GM12892 (cell line): ENCODE data around the gene TNS3.

ENCODE experiments used
- DNase-seq: peaks from one replicate; pipeline ENCODE4 v3.0.0; 2011; ENCODE audit not compliant: insufficient read length
- FAIRE-seq: peaks from 2 replicates; lab custom pipeline; 2011; peaks lifted over from hg19 to GRCh38; lab: Jason Lieb, UNC
- POLR2A ChIP-seq: IDR thresholded peaks from 2 replicates; pipeline ENCODE4 v1.6.1; 2011; ENCODE audit warnings: low read depth, low read length, control low read depth
- POLR2AphosphoS5 ChIP-seq: IDR thresholded peaks from 2 replicates; pipeline ENCODE4 v1.6.1; 2011; ENCODE audit warnings: low read depth, low read length, control low read depth
- TAF1 ChIP-seq: IDR thresholded peaks from 2 replicates; pipeline ENCODE4 v1.6.1; 2011; ENCODE audit warnings: low read depth, mild to moderate bottlenecking, control low read depth, low read length, borderline replicate concordance

The TNS3 gene

DNA sequence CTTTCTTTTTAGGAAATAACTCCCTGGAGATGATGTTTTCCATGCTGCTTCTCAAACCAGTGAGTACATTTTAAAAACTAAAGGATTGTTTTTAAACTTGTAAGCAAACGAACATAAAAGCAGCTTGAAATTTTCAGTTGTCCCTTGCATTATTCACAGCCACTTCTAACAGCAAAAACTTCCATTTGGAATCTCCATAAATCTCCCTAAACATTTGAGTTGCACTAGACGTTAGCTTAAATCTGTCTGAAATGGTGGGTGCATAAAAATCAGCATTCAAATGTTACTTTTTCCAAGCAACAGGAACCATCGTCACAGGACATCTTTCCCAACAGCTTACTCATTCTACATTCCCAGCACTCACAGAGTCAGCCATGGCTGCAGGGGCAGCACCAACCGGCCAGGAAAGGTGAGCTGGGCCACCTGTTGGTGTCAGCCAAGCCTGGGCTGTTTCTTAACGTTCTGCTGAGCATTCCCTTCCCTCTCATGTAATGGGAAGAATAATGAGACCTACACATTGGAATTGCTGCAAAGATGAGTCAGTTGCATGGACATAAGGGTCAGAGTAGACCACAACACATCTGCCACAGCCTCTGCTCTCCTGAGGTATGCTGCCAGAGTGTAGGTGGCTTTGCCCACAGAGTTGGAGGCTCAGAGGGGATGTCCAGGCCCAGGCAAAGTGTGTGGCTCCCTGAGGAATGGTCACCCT is 163.2 kb downstream of the TNS3 start:
- no peak for FAIRE-seq
- no peak for DNase-seq
- no peak for TF ChIP-seq POLR2AphosphoS5
- TF ChIP-seq POLR2A, result no peak
- TF ChIP-seq TAF1, result no peak

DNA sequence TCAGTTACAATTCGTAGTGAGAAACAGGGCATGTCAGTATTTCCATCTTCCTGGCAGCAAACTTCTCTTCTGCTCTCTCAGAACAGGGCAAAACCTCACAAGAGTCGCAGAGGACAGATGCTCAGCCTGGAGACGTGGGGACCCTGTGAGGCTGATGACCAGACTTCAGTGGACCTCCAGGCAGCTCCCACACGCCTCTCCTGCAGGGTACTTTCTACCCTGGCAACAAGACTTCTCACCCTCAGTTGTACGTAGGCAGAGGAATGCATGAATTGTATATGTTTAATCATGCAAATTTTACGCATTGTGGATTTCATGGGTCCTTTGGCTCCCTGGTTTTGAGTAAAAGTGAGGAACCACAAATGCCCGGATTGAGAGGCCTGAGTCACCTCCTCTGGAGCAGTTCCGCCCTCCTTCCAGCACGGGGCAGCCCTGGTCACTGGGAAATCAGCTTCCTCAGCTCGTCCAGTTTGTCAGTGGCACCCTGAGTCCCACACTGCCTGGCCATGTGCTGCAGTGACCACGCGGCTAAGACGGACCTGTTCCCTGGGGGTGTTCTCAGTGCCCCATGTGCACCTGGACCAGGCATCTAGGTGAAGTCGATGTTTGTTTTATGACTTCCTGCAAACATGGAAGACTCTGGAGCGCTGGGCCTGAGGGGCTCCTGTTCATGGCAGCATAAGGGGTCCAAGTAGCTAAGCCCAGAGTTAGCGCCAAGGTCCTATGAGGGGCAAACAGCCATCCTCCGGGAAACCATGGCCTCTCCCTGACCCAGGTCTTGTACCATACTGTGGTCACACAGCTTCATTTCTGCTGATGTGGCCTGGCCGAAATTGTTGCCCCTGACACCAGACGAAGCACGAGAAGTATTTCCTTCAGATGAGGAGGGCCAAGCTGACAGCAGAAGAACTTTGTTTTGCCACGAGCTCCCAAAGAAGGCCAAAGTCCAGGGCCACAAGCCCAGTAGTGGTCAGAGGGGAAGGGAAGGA is 165.1 kb downstream of the TNS3 start:
- FAIRE-seq (no peak), DNase-seq (no peak)
- TF ChIP-seq POLR2A, result no peak
- no peak for TF ChIP-seq TAF1
- TF ChIP-seq POLR2AphosphoS5, result no peak

DNA sequence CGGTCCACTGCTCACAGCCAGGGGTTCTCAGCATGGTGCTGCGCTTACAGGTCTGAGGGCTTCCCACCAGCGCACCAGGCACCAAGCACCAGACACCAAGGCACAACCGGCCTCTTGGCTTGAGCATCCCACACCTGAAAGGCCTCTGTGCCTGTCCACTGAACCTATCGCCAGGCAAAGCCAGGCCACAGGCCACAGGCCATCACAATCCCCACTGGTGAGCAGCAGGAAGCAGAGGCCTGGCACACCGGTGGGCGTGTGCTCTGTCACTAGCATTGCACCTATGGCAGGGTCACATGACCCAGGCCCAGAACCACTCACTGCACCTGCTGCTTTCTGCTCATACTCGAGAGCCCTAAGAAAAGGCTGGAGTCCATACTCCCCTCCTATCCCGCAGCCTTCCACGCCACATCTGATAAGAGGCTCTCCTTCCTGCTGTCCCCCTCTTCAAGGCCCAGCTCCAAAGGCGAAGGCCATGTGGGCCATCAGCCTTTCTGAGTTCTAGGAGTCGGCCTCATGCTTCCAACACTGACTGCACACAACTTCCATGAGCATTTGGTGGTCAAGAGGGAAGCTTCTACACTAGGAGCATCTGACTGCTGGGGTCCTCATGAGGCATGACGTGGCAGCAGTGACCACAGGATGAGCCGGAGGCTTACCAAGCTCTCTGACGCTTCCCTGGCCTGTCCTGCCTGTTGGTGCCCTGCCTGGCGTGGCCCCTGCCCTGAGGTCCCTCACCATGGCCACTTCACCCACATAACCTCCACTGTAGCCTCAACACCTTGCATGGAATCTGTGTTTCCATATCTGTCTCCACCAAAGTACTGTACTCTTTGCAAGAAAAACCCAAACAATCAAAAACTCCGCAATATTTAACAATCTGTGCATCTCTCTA is 166.3 kb downstream of the TNS3 start:
- no peak for FAIRE-seq
- TF ChIP-seq POLR2A, result no peak
- TF ChIP-seq POLR2AphosphoS5, result no peak
- TF ChIP-seq TAF1, result no peak
- DNase-seq, result no peak

DNA sequence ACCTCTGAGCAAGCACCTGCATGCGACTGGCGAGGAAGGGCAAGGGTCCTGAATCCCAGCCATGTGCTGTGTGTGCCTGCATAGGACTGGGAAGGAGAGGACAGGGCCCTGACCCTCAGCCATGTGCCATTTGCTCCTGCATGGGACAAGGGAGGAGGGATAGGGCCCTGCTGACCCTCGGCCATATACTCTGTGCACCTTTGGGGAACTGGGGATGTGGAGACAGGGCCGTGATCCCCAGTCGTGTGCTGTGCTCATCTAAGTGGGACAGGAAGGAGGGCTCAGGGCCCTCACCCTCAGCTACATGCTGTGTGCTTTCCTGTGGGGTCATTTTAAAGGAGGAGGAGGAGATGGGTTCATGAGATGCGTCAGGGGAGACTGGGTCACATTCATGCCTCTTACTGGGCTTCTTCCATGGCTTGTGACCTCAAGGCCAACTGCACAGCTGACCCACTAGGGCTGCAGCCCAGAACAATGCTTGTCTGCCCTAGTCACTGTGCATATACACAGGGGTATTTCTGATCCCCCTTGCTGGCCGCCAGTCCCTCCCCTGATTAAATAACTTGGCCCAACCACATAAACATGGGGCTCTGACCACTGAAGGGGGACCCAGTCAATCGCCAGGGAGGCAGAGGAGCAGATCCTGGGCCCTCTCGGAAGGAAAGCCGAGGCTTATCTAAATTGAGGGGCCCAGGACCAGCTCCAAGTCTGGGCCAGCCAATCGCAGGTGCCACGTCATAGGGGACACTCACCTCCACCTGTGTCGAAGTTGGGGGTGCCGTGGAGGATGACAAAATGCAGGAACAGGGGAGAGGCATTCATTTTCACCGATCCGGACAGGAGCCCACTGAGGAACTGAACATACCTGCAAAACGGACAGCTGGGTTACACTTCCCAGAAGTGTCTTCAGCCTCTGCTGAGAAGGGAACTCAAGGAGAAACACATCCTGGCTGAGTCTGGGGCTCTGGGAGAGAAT is 167.3 kb downstream of the TNS3 start:
- TF ChIP-seq POLR2AphosphoS5, result no peak
- TF ChIP-seq POLR2A, result no peak
- no peak for TF ChIP-seq TAF1
- DNase-seq (no peak), FAIRE-seq (no peak)

DNA sequence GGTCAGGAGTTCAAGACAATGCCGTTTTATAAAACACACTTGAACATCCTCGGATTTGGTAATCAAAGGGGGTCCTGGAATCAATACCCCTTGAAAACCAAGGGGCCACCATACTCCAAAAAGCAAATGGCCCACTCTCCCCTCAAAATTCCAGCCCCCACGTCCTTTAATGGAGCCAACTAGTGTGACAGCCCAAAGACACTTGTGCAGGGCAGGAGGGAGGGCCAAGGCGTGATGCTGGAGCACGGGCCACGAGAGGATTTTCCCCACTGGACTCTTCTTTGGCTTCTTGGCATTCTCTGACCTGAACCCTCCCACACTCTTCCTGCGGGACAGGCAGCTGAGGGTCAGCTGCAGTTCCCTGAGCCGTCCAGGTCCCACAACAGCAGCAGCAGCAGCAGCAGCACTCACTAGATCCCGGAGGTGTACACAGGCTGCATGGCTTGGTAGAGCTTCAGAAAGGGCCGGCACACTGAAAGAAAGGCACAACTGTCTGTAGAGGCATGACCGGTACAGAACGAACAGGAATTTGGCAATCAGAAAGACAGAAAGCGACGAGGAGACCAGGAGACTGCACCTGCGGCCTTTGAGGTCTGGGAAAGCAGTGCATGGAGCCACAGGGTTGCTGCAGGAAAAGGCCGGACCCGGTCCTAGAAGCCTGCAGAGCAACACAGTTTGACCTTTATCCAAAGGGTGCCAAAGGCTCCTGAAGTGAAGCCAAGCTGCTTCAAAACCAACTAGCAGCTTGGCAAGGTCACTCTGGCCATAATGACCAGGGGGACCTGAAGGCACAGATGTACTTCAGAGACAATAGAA is 168.2 kb downstream of the TNS3 start:
- TF ChIP-seq POLR2A (no peak), POLR2AphosphoS5 (no peak), TAF1 (no peak)
- DNase-seq (no peak), FAIRE-seq (no peak)

GRCh38 chr7:47411901-47412300 is 170.0 kb downstream of the TNS3 start:
- DNase-seq, result no peak
- no peak for FAIRE-seq
- TF ChIP-seq POLR2AphosphoS5 (no peak), POLR2A (no peak), TAF1 (no peak)

GRCh38 chr7:47411281-47411869 is 170.5 kb downstream of the TNS3 start:
- FAIRE-seq (no peak), DNase-seq (no peak)
- TF ChIP-seq TAF1, result no peak
- TF ChIP-seq POLR2A, result no peak
- no peak for TF ChIP-seq POLR2AphosphoS5

GRCh38 chr7:47408675-47409074 is 173.2 kb downstream of the TNS3 start:
- no peak for DNase-seq
- TF ChIP-seq POLR2A (no peak), POLR2AphosphoS5 (no peak), TAF1 (no peak)
- no peak for FAIRE-seq

DNA sequence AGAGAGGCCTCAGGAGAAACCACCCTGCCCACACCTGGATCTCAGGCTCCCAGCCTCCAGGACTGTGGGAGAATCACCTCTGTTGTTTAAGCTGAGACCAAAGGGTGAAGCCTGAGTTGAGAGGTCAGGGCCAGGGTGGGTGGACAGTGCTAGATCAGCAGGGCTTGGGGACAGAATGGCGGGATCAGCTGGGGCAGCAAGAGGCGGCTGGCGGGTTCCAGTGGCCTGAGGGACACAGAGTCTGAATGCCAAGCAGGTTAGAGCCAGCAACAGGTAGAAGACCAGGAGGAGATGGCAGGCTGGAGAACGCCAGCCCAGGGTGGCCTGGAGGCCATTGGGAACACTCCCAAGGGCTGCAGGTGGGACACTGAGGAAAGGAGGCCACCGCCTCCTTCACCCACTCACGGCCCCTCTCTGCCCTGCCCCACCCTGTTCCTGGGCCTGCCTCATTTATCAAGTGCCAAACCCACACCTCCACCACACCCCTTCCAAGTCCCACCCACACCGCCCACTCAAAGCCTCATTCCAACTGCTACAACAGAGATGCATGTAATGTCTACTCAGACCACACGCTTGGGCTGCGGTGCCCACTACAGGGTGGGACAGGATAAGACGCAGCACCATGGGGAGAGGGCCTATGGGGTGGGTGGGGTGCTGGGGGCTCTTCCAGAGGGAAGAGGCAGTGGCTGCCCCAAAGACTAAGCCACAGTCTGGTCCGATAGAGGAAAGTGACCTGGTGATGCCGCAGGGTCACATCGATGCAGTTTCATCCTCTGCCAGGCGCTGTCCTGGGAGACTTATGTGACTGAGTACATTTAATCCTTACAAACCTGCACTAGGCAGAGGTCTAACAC is 173.9 kb downstream of the TNS3 start:
- DNase-seq (no peak), FAIRE-seq (no peak)
- TF ChIP-seq POLR2A (no peak), TAF1 (no peak), POLR2AphosphoS5 (no peak)
